HEK293 (cell line): ENCODE results near the gene ID1.

Source experiments
- CTCF ChIP-seq: fragments of 450-650 bp; formaldehyde crosslinking; IDR thresholded peaks from 2 replicates; pipeline ENCODE4 v1.5.1; 2016; ENCODE audit warnings: missing biosample characterization, missing genetic modification characterization
- EGR2 ChIP-seq: fragments of 450-650 bp; formaldehyde crosslinking; IDR thresholded peaks from 2 replicates; pipeline ENCODE4 v1.5.1; 2016; ENCODE audit warnings: low read depth, missing biosample characterization, missing genetic modification characterization
- FEZF1 ChIP-seq: fragments of 450-650 bp; formaldehyde crosslinking; IDR thresholded peaks from 2 replicates; pipeline ENCODE4 v1.5.1; 2016; ENCODE audit warnings: missing biosample characterization, missing genetic modification characterization
- MEIS1 ChIP-seq: sonication (generic); formaldehyde crosslinking; IDR thresholded peaks from 2 replicates; pipeline ENCODE4 v1.8.1; 2022; ENCODE audit warnings: missing genetic modification reagents, mild to moderate bottlenecking, borderline replicate concordance
- PBX3 ChIP-seq: sonication (generic); formaldehyde crosslinking; IDR thresholded peaks from 2 replicates; pipeline ENCODE4 v1.8.1; 2022; ENCODE audit warnings: mild to moderate bottlenecking, moderate library complexity, missing genetic modification reagents
- PRDM10 ChIP-seq: fragments of 450-650 bp; formaldehyde crosslinking; IDR thresholded peaks from 2 replicates; pipeline ENCODE4 v1.5.1; 2016; ENCODE audit warnings: missing biosample characterization, missing genetic modification characterization
- PRDM6 ChIP-seq: fragments of 450-650 bp; formaldehyde crosslinking; IDR thresholded peaks from 2 replicates; pipeline ENCODE4 v1.5.1; 2017; ENCODE audit warnings: missing biosample characterization, missing genetic modification characterization
- SCRT2 ChIP-seq: fragments of 450-650 bp; formaldehyde crosslinking; IDR thresholded peaks from 2 replicates; pipeline ENCODE4 v1.5.1; 2016; ENCODE audit warnings: missing biosample characterization, missing genetic modification characterization
- ZBTB10 ChIP-seq: fragments of 450-650 bp; formaldehyde crosslinking; IDR thresholded peaks from 2 replicates; pipeline ENCODE4 v1.5.1; 2016; ENCODE audit warnings: missing biosample characterization, missing genetic modification characterization
- ZBTB17 ChIP-seq: fragments of 450-650 bp; formaldehyde crosslinking; IDR thresholded peaks from 2 replicates; pipeline ENCODE4 v1.5.1; 2016; ENCODE audit warnings: missing biosample characterization, missing genetic modification characterization
- ZFHX2 ChIP-seq: fragments of 450-650 bp; formaldehyde crosslinking; conservative IDR thresholded peaks from 2 replicates; pipeline ENCODE4 v1.5.1; 2016; ENCODE audit warnings: missing biosample characterization, missing genetic modification characterization
- ZNF138 ChIP-seq: fragments of 450-650 bp; formaldehyde crosslinking; IDR thresholded peaks from 2 replicates; pipeline ENCODE4 v1.5.1; 2016; ENCODE audit warnings: missing biosample characterization, missing genetic modification characterization, borderline replicate concordance
- ZNF175 ChIP-seq: fragments of 450-650 bp; formaldehyde crosslinking; IDR thresholded peaks from 2 replicates; pipeline ENCODE4 v1.5.1; 2016; ENCODE audit warnings: missing biosample characterization, missing genetic modification characterization
- ZNF248 ChIP-seq: fragments of 450-650 bp; formaldehyde crosslinking; IDR thresholded peaks from 2 replicates; pipeline ENCODE4 v1.5.1; 2017; ENCODE audit warnings: missing biosample characterization, missing genetic modification characterization
- ZNF280C ChIP-seq: fragments of 450-650 bp; formaldehyde crosslinking; IDR thresholded peaks from 2 replicates; pipeline ENCODE4 v1.5.1; 2016; ENCODE audit warnings: missing biosample characterization, missing genetic modification characterization
- ZNF280D ChIP-seq: fragments of 450-650 bp; formaldehyde crosslinking; IDR thresholded peaks from 2 replicates; pipeline ENCODE4 v1.5.1; 2016; ENCODE audit warnings: missing biosample characterization, missing genetic modification characterization
- ZNF341 ChIP-seq: fragments of 450-650 bp; formaldehyde crosslinking; IDR thresholded peaks from 2 replicates; pipeline ENCODE4; 2016; ENCODE audit warnings: low read depth, missing biosample characterization, missing genetic modification characterization
- ZNF404 ChIP-seq: fragments of 450-650 bp; formaldehyde crosslinking; IDR thresholded peaks from 2 replicates; pipeline ENCODE4 v1.5.1; 2017; ENCODE audit warnings: missing biosample characterization, missing genetic modification characterization
- ZNF623 ChIP-seq: fragments of 450-650 bp; formaldehyde crosslinking; IDR thresholded peaks from 2 replicates; pipeline ENCODE4 v1.5.1; 2016; ENCODE audit warnings: missing biosample characterization, missing genetic modification characterization
- ZSCAN5A ChIP-seq: fragments of 450-650 bp; formaldehyde crosslinking; IDR thresholded peaks from 2 replicates; pipeline ENCODE4 v1.5.1; 2016; ENCODE audit warnings: missing biosample characterization, missing genetic modification characterization

The ID1 gene

GRCh38 chr20:31573555-31574321, 31.4 kb upstream of the ID1 start (continued):
- TF ChIP-seq ZSCAN5A (no peak; the same call in 1 of the 2 replicates), EGR2 (tag by site-specific recombination) (peak; percentile 32; the same call in 1 of the 2 replicates), ZNF404 (tag by site-specific recombination) (no peak), PBX3 (CRISPR knock-in tag) (no peak), ZBTB10 (tag by site-specific recombination) (0 out of 2 replicates have a peak, but pooled peaks have one; percentile 23), ZNF175 (tag by site-specific recombination) (no peak), ZNF280D (tag by site-specific recombination) (no peak), FEZF1 (tag by site-specific recombination) (no peak), ZNF138 (tag by site-specific recombination) (no peak), PRDM6 (peak; percentile 82; the same call in 1 of the 2 replicates), ZBTB17 (tag by site-specific recombination) (peak; percentile 42), ZFHX2 (tag by site-specific recombination) (no peak), MEIS1 (CRISPR knock-in tag) (no peak), CTCF (tag by site-specific recombination) (no peak), PRDM10 (tag by site-specific recombination) (peak; percentile 9), SCRT2 (tag by site-specific recombination) (no peak), ZNF623 (tag by site-specific recombination) (no peak), ZNF280C (tag by site-specific recombination) (no peak), ZNF248 (tag by site-specific recombination) (no peak), ZNF341 (tag by site-specific recombination) (no peak)
